GM21576 (cell line): ENCODE measurements around the gene HOTAIR.

ENCODE experiments used
- ATAC-seq: cut with Tn5 transposase; IDR thresholded peaks from one replicate; pipeline ENCODE4 v1.9.1; 2021; ENCODE audit warnings: mild to moderate bottlenecking, moderate library complexity; ENCODE audit not compliant: unreplicated experiment

The HOTAIR gene

GRCh38 chr12:53931844-53932581 is 42.7 kb downstream of the HOTAIR start:
- no peak for ATAC-seq

GRCh38 chr12:53930591-53931255 is 44.0 kb downstream of the HOTAIR start:
- ATAC-seq: no peak

GRCh38 chr12:53929527-53929926 is 45.2 kb downstream of the HOTAIR start:
- ATAC-seq: no peak

- ATAC-seq: no peak
Observed at GRCh38 chr12:53928054-53928835, 46.5 kb downstream of the HOTAIR start.

- ATAC-seq: no peak
Observed at GRCh38 chr12:53927220-53928029, 47.3 kb downstream of the HOTAIR start.

- no peak for ATAC-seq
Observed at GRCh38 chr12:53924521-53925405, 50.0 kb downstream of the HOTAIR start.

GRCh38 chr12:53916788-53917655 is 57.7 kb downstream of the HOTAIR start:
- ATAC-seq: no peak
